SK-N-SH treated with all-trans-retinoic acid at 6 μM for 48 hours (cell line): ENCODE data around the gene PTTG2.

Experiments
- ATAC-seq: fragments of 200-7000 bp; cut with Tn5 transposase; 3 replicates; pipeline ENCODE4 v1.9.1; 2020; ENCODE audit warnings: mild to moderate bottlenecking, moderate library complexity
- ARNTL ChIP-seq: fragments of 450-650 bp; formaldehyde crosslinking; IDR thresholded peaks from 2 replicates; pipeline ENCODE4 v1.5.0; 2020; ENCODE audit warnings: low read depth, mild to moderate bottlenecking, moderate library complexity, borderline replicate concordance
- BACH2 ChIP-seq: fragments of 250-450 bp; sonication (Bioruptor Pico); IDR thresholded peaks from 2 replicates; pipeline ENCODE4 v1.9.0; 2021; ENCODE audit warnings: mild to moderate bottlenecking, borderline replicate concordance
- CREB5 ChIP-seq: fragments of 250-450 bp; sonication (Bioruptor Pico); IDR thresholded peaks from 2 replicates; pipeline ENCODE4 v1.5.1; 2020; ENCODE audit warnings: low read depth, mild to moderate bottlenecking, moderate library complexity
- CSDC2 ChIP-seq: fragments of 250-450 bp; sonication (Bioruptor Pico); IDR thresholded peaks from 2 replicates; pipeline ENCODE4 v1.5.0; 2020; ENCODE audit warnings: mild to moderate bottlenecking, moderate library complexity
- CSRNP3 ChIP-seq: fragments of 250-450 bp; sonication (Bioruptor Pico); IDR thresholded peaks from 2 replicates; pipeline ENCODE4 v1.5.1; 2021; ENCODE audit warnings: mild to moderate bottlenecking, moderate library complexity
- ESRRG ChIP-seq: fragments of 250-450 bp; sonication (Bioruptor Pico); IDR thresholded peaks from 2 replicates; pipeline ENCODE4 v1.6.1; 2021; ENCODE audit warnings: mild to moderate bottlenecking
- GLIS3 ChIP-seq: fragments of 250-450 bp; sonication (Bioruptor Pico); IDR thresholded peaks from 2 replicates; pipeline ENCODE4 v1.5.0; 2020; ENCODE audit warnings: mild to moderate bottlenecking, moderate library complexity
- ISL1 ChIP-seq: fragments of 250-450 bp; sonication (Bioruptor Pico); IDR thresholded peaks from 2 replicates; pipeline ENCODE4 v2.1.2; 2022; ENCODE audit warnings: mild to moderate bottlenecking, moderate library complexity
- OSR1 ChIP-seq: fragments of 250-450 bp; sonication (Bioruptor Pico); IDR thresholded peaks from 2 replicates; pipeline ENCODE4 v1.8.0; 2022; ENCODE audit warnings: moderate library complexity, mild to moderate bottlenecking, inconsistent platforms
- PATZ1 ChIP-seq: fragments of 250-450 bp; sonication (Bioruptor Pico); IDR thresholded peaks from 2 replicates; pipeline ENCODE4 v1.8.0; 2020; ENCODE audit warnings: mild to moderate bottlenecking, moderate library complexity, borderline replicate concordance
- POU6F1 ChIP-seq: fragments of 250-450 bp; sonication (Bioruptor Pico); IDR thresholded peaks from 2 replicates; pipeline ENCODE4 v1.8.0; 2021; ENCODE audit warnings: low read depth, mild to moderate bottlenecking, moderate library complexity, borderline replicate concordance
- PPARA ChIP-seq: fragments of 250-450 bp; sonication (Bioruptor Pico); IDR thresholded peaks from 2 replicates; pipeline ENCODE4 v1.5.0; 2020; ENCODE audit warnings: mild to moderate bottlenecking, borderline replicate concordance
- RARB ChIP-seq: fragments of 250-450 bp; sonication (Bioruptor Pico); IDR thresholded peaks from 2 replicates; pipeline ENCODE4 v1.8.0; 2021; ENCODE audit warnings: mild to moderate bottlenecking, moderate library complexity
- SNAI2 ChIP-seq: fragments of 250-450 bp; sonication (Bioruptor Pico); IDR thresholded peaks from 2 replicates; pipeline ENCODE4 v1.5.0; 2020; ENCODE audit warnings: mild to moderate bottlenecking, moderate library complexity
- TCF4 ChIP-seq: fragments of 250-450 bp; sonication (Bioruptor Pico); IDR thresholded peaks from 2 replicates; pipeline ENCODE4 v1.8.0; 2021; ENCODE audit warnings: mild to moderate bottlenecking, moderate library complexity, borderline replicate concordance
- TSHZ2 ChIP-seq: fragments of 250-450 bp; sonication (Bioruptor Pico); IDR thresholded peaks from 2 replicates; pipeline ENCODE4 v1.5.0; 2020; ENCODE audit warnings: mild to moderate bottlenecking, moderate library complexity
- ZFP3 ChIP-seq: fragments of 250-450 bp; sonication (Bioruptor Pico); IDR thresholded peaks from 2 replicates; pipeline ENCODE4 v1.5.0; 2020; ENCODE audit warnings: mild to moderate bottlenecking, moderate library complexity
- ZFP30 ChIP-seq: fragments of 450-650 bp; formaldehyde crosslinking; IDR thresholded peaks from 2 replicates; pipeline ENCODE4 v1.5.0; 2022; ENCODE audit warnings: mild to moderate bottlenecking, moderate library complexity
- ZNF565 ChIP-seq: fragments of 450-650 bp; formaldehyde crosslinking; conservative IDR thresholded peaks from 2 replicates; pipeline ENCODE4 v1.5.0; 2020; ENCODE audit warnings: low read depth, mild to moderate bottlenecking, moderate library complexity
- ZNF70 ChIP-seq: fragments of 450-650 bp; formaldehyde crosslinking; IDR thresholded peaks from 2 replicates; pipeline ENCODE4 v1.5.0; 2020; ENCODE audit warnings: mild to moderate bottlenecking, moderate library complexity
- ZNF8 ChIP-seq: fragments of 450-650 bp; formaldehyde crosslinking; IDR thresholded peaks from 2 replicates; pipeline ENCODE4 v1.5.0; 2020; ENCODE audit warnings: mild to moderate bottlenecking, moderate library complexity

PTTG2 gene

GRCh38 chr4:38004887-38005286 is 44.7 kb downstream of the PTTG2 start (continued):
- TF ChIP-seq CREB5 (CRISPR knock-in tag), result no peak
- TF ChIP-seq ESRRG (CRISPR knock-in tag), result no peak
- TF ChIP-seq ZNF8 (CRISPR knock-in tag), result no peak
- no peak for TF ChIP-seq CSDC2
- TF ChIP-seq ZFP3 (CRISPR knock-in tag), result no peak

GRCh38 chr4:38005637-38006036 is 45.4 kb downstream of the PTTG2 start:
- TF ChIP-seq TSHZ2 (CRISPR knock-in tag), result no peak
- no peak for TF ChIP-seq GLIS3 (CRISPR knock-in tag)
- no peak for TF ChIP-seq RARB (CRISPR knock-in tag)
- TF ChIP-seq ZFP30 (CRISPR knock-in tag), result no peak
- TF ChIP-seq ISL1 (CRISPR knock-in tag), result no peak
- TF ChIP-seq ZFP3 (CRISPR knock-in tag), result no peak
- no peak for TF ChIP-seq CREB5 (CRISPR knock-in tag)
- no peak for TF ChIP-seq POU6F1 (CRISPR knock-in tag)
- TF ChIP-seq ZNF8 (CRISPR knock-in tag), result no peak
- no peak for TF ChIP-seq SNAI2 (CRISPR knock-in tag)
- TF ChIP-seq CSRNP3 (CRISPR knock-in tag), result no peak
- TF ChIP-seq ARNTL (CRISPR knock-in tag), result no peak
- no peak for TF ChIP-seq ZNF70 (CRISPR knock-in tag)
- TF ChIP-seq BACH2, result no peak
- no peak for TF ChIP-seq OSR1 (CRISPR knock-in tag)
- no peak for TF ChIP-seq TCF4
- ATAC-seq, result no peak

- TF ChIP-seq PPARA (CRISPR knock-in tag), result no peak
- TF ChIP-seq POU6F1 (CRISPR knock-in tag), result no peak
- no peak for TF ChIP-seq GLIS3 (CRISPR knock-in tag)
- no peak for TF ChIP-seq ZNF565 (CRISPR knock-in tag)
- TF ChIP-seq RARB (CRISPR knock-in tag), result no peak
- TF ChIP-seq ZNF70 (CRISPR knock-in tag), result no peak
- no peak for TF ChIP-seq SNAI2 (CRISPR knock-in tag)
- TF ChIP-seq ZFP30 (CRISPR knock-in tag), result no peak
- no peak for TF ChIP-seq PATZ1 (CRISPR knock-in tag)
- ATAC-seq, result no peak
Observed at GRCh38 chr4:38007645-38008044, 47.4 kb downstream of the PTTG2 start.
